ENCODE data around the gene TAF11L5. TPM values are rescaled to one million over a fixed set of nuclear protein-coding genes. Genes with fewer than 3 reads are reported as not detected.
"Not testable (repeated sequence)": the region's sequence is repeated elsewhere in the genome, so short reads cannot be mapped to it uniquely, and the experiment has no call there.

Gene TAF11L5
- total RNA-seq, 1 experiment from 2014 or later, result not detected

DNA sequence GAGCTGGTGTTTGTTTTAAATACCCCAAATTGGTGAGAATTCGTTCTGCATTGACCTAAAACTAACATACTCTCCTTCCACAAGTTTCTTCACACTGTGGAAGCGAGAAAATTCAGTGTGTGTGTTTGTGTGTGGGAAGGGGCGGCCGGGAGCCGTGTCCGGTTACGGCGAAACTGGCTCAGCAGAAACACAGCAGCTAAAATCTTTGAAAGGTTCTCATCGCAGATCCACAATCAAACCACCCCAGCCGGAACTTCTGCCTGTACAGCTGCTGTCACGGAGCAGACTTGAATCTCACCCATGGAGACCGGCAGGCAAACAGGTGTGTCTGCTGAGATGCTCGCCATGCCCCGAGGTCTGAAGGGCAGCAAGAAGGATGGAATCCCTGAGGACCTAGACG lies 7.0 kb upstream of the TAF11L5 start, which contains the start of gene TAF11L3:
TSS of gene TAF11L3 (plus strand) at position 301 of the 400 bp plus-strand sequence.
- not testable (repeated sequence) for DNase-seq; H3K4me1 ChIP-seq (ENCODE audit: insufficient read depth, low read length); H3K56ac ChIP-seq (ENCODE audit: insufficient read length, low read depth, low read length); H3K4me2 ChIP-seq (ENCODE audit: insufficient read depth, insufficient read length, low read length); H4K20me1 ChIP-seq (ENCODE audit: control insufficient read depth, insufficient read depth, insufficient read length); H3K79me1 ChIP-seq (ENCODE audit: insufficient read depth, low read depth, low read length, poor library complexity, severe bottlenecking); H2BK120ac ChIP-seq (ENCODE audit: low read depth, low read length, poor library complexity, severe bottlenecking); H3K4me1 Mint-ChIP-seq; H4K5ac ChIP-seq (ENCODE audit: insufficient read length, low read depth, low read length); H2AK5ac ChIP-seq (ENCODE audit: insufficient read length, low read length); H3K27me3 Mint-ChIP-seq (ENCODE audit: low read depth); H3K9me3 Mint-ChIP-seq; H2BK12ac ChIP-seq (ENCODE audit: insufficient read length, low read depth, low read length); H3K27ac Mint-ChIP-seq; H3K36me3 Mint-ChIP-seq (ENCODE audit: insufficient read depth in 1 of 3, low read depth in 3 of 3); H2BK20ac ChIP-seq (ENCODE audit: low read depth, low read length, poor library complexity, severe bottlenecking); H3K4ac ChIP-seq (ENCODE audit: low read depth, low read length); H3K9me3 ChIP-seq (ENCODE audit: control insufficient read depth, low read depth, low read length); H4K8ac ChIP-seq (replicated peaks; ENCODE audit: insufficient read length, low read depth, low read length); H2BK15ac ChIP-seq (ENCODE audit: low read depth, low read length); H3T11ph ChIP-seq (ENCODE audit: low read length); H3K27ac ChIP-seq (ENCODE audit: insufficient read length, low read depth, low read length); H2AFZ ChIP-seq (ENCODE audit: low read length); H3K79me2 ChIP-seq (ENCODE audit: insufficient read depth, low read length); H3K23me2 ChIP-seq (ENCODE audit: insufficient read length, low read depth, low read length, poor library complexity, severe bottlenecking); H3K9ac ChIP-seq (ENCODE audit: extremely low read depth, insufficient read length, low read length); H3K4me3 Mint-ChIP-seq; H3K18ac ChIP-seq (ENCODE audit: insufficient read length, low read depth, low read length); H3K27me3 ChIP-seq (ENCODE audit: insufficient read depth, low read length); H4K91ac ChIP-seq (ENCODE audit: insufficient read length, low read depth, low read length); H2BK5ac ChIP-seq (ENCODE audit: insufficient read length, low read length); H3K23ac ChIP-seq (ENCODE audit: insufficient read length, low read depth, low read length); H3K14ac ChIP-seq (ENCODE audit: insufficient read depth, low read length)
- no CpG with 5 or more reads among the region's 15 CpGs for WGBS (ENCODE audit: extremely low coverage, insufficient read length, low lambda C conversion rate)

GRCh38 chr5:17519508-17519907 lies 5.5 kb upstream of the TAF11L5 start:
- no CpG with 5 or more reads among the region's 14 CpGs for WGBS (ENCODE audit: extremely low coverage, insufficient read length, low lambda C conversion rate)
- not testable (repeated sequence) for H3K23ac ChIP-seq (ENCODE audit: insufficient read length, low read depth, low read length); H3K4me1 Mint-ChIP-seq; H3K27ac ChIP-seq (ENCODE audit: insufficient read length, low read depth, low read length); H3K36me3 Mint-ChIP-seq (ENCODE audit: insufficient read depth in 1 of 3, low read depth in 3 of 3); H3T11ph ChIP-seq (ENCODE audit: low read length); H2BK15ac ChIP-seq (ENCODE audit: low read depth, low read length); H2BK12ac ChIP-seq (ENCODE audit: insufficient read length, low read depth, low read length); H2BK20ac ChIP-seq (ENCODE audit: low read depth, low read length, poor library complexity, severe bottlenecking); H4K20me1 ChIP-seq (ENCODE audit: control insufficient read depth, insufficient read depth, insufficient read length); H3K27me3 ChIP-seq (ENCODE audit: insufficient read depth, low read length); H2AK5ac ChIP-seq (ENCODE audit: insufficient read length, low read length); H3K56ac ChIP-seq (ENCODE audit: insufficient read length, low read depth, low read length); H3K4ac ChIP-seq (ENCODE audit: low read depth, low read length); H2BK5ac ChIP-seq (ENCODE audit: insufficient read length, low read length); H3K27ac Mint-ChIP-seq; H3K4me1 ChIP-seq (ENCODE audit: insufficient read depth, low read length); H3K23me2 ChIP-seq (ENCODE audit: insufficient read length, low read depth, low read length, poor library complexity, severe bottlenecking); H4K5ac ChIP-seq (ENCODE audit: insufficient read length, low read depth, low read length); H3K9me3 Mint-ChIP-seq; H3K79me1 ChIP-seq (ENCODE audit: insufficient read depth, low read depth, low read length, poor library complexity, severe bottlenecking); H3K27me3 Mint-ChIP-seq (ENCODE audit: low read depth); H3K4me3 Mint-ChIP-seq; H3K18ac ChIP-seq (ENCODE audit: insufficient read length, low read depth, low read length); H2BK120ac ChIP-seq (ENCODE audit: low read depth, low read length, poor library complexity, severe bottlenecking); H3K4me2 ChIP-seq (ENCODE audit: insufficient read depth, insufficient read length, low read length); H3K9ac ChIP-seq (ENCODE audit: extremely low read depth, insufficient read length, low read length); H3K14ac ChIP-seq (ENCODE audit: insufficient read depth, low read length); DNase-seq; H4K91ac ChIP-seq (ENCODE audit: insufficient read length, low read depth, low read length); H3K79me2 ChIP-seq (ENCODE audit: insufficient read depth, low read length); H3K9me3 ChIP-seq (ENCODE audit: control insufficient read depth, low read depth, low read length); H4K8ac ChIP-seq (replicated peaks; ENCODE audit: insufficient read length, low read depth, low read length); H2AFZ ChIP-seq (ENCODE audit: low read length)
